Neutrophil (primary cell): Measurements from ENCODE around the gene ADRM1.

Experiments
- H3K27ac ChIP-seq: fragments of 200-600 bp; sonication (generic); 2 replicates; pipeline ENCODE4 v1.5.1; 2016; ENCODE audit warnings: mild to moderate bottlenecking, moderate library complexity
- H3K27me3 ChIP-seq: fragments of 200-600 bp; sonication (generic); 2 replicates; pipeline ENCODE4 v1.6.0; 2016; ENCODE audit warnings: mild to moderate bottlenecking
- H3K36me3 ChIP-seq: fragments of 200-600 bp; sonication (generic); 2 replicates; pipeline ENCODE4 v1.5.1; 2017
- H3K4me1 ChIP-seq, 2 experiments: fragments of 200-600 bp in 1 of 2; sonication (generic) in 1 of 2; 1 replicate in 1 of 2; 2 replicates in 1 of 2; pipeline versions ENCODE4 v1.5.1 to v1.6.1; 2013 to 2016; ENCODE audit warnings: low read depth in 1 of 2, low read length in 1 of 2, mild to moderate bottlenecking in 1 of 2, moderate library complexity in 1 of 2; ENCODE audit not compliant: control insufficient read depth in 1 of 2, insufficient read depth in 1 of 2
- H3K4me3 ChIP-seq, 2 experiments: fragments of 200-600 bp in 1 of 2; sonication (generic) in 1 of 2; 1 replicate in 1 of 2; 2 replicates in 1 of 2; pipeline ENCODE4 v1.5.1; 2013 to 2016; ENCODE audit warnings: low read depth in 1 of 2, low read length in 1 of 2, mild to moderate bottlenecking in 1 of 2, moderate library complexity in 1 of 2
- H3K9me3 ChIP-seq: fragments of 200-600 bp; sonication (generic); 2 replicates; pipeline ENCODE4 v1.5.1; 2016
- CTCF ChIP-seq: fragments of 200-600 bp; sonication (generic); IDR thresholded peaks from 2 replicates; pipeline ENCODE4 v1.5.1; 2016; ENCODE audit warnings: antibody characterized with exemption

Gene ADRM1

GRCh38 chr20:62288535-62289105 is 14.2 kb upstream of the ADRM1 start:
- peaks cover 100% of the 10 kb centered on the region for H3K36me3 ChIP-seq
- peaks cover 5% of the 10 kb centered on the region for H3K9me3 ChIP-seq
- TF ChIP-seq CTCF: no peak
- H3K27me3 ChIP-seq: no peaks in the 10 kb centered on the region
- H3K27ac ChIP-seq: no peak overlapping the region
- no peaks in the 10 kb centered on the region for H3K4me1 ChIP-seq
- H3K4me3 ChIP-seq: no peak overlapping the region

GRCh38 chr20:62289131-62289530 is 13.7 kb upstream of the ADRM1 start:
- Histone ChIP-seq H3K27ac (no peak overlapping the region), H3K4me3 (no peak overlapping the region), H3K36me3 (peaks cover 100% of the 10 kb centered on the region), H3K27me3 (no peaks in the 10 kb centered on the region), H3K9me3 (peaks cover 5% of the 10 kb centered on the region), H3K4me1 (no peaks in the 10 kb centered on the region)
- TF ChIP-seq CTCF: no peak

- H3K4me1 ChIP-seq: no peaks in the 10 kb centered on the region
- H3K27me3 ChIP-seq: no peaks in the 10 kb centered on the region
- peaks cover 100% of the 10 kb centered on the region for H3K36me3 ChIP-seq
- no peak overlapping the region for H3K27ac ChIP-seq
- TF ChIP-seq CTCF: no peak
- H3K4me3 ChIP-seq: no peak overlapping the region
- peaks cover 5% of the 10 kb centered on the region for H3K9me3 ChIP-seq
Measured at GRCh38 chr20:62289898-62290297, 12.9 kb upstream of the ADRM1 start.

GRCh38 chr20:62291251-62292066 is 11.3 kb upstream of the ADRM1 start:
- H3K4me3 ChIP-seq: no peak overlapping the region
- TF ChIP-seq CTCF: no peak
- no peaks in the 10 kb centered on the region for H3K4me1 ChIP-seq
- peaks cover 5% of the 10 kb centered on the region for H3K9me3 ChIP-seq
- H3K36me3 ChIP-seq: peaks cover 100% of the 10 kb centered on the region
- no peak overlapping the region for H3K27ac ChIP-seq
- no peaks in the 10 kb centered on the region for H3K27me3 ChIP-seq

- no peak overlapping the region for H3K4me3 ChIP-seq
- H3K27ac ChIP-seq: no peak overlapping the region
- H3K27me3 ChIP-seq: no peaks in the 10 kb centered on the region
- no peak for TF ChIP-seq CTCF
- H3K9me3 ChIP-seq: peaks cover 5% of the 10 kb centered on the region
- peaks cover 100% of the 10 kb centered on the region for H3K36me3 ChIP-seq
- no peaks in the 10 kb centered on the region for H3K4me1 ChIP-seq
Measured at GRCh38 chr20:62292108-62292507, 10.7 kb upstream of the ADRM1 start.
